GM23338 (cell line): ENCODE data around the gene ARL5C. TPM values are rescaled to one million over a fixed set of nuclear protein-coding genes. Genes with fewer than 3 reads are reported as not detected.
A peak's percentile ranks its signal among the peaks of the same experiment; 100 is the strongest.

ENCODE experiments used
- ATAC-seq: fragments of 200-7000 bp; cut with Tn5 transposase; 3 replicates; pipeline ENCODE4 v1.9.1; 2020
- DNase-seq: peaks from one replicate; pipeline ENCODE4 v3.0.0-alpha.2; 2015; ENCODE audit warnings: low spot score
- H2AFZ ChIP-seq: fragments of 200-600 bp; sonication (generic); 2 replicates; pipeline ENCODE4 v1.8.0; 2016; ENCODE audit warnings: antibody characterized with exemption, mild to moderate bottlenecking, moderate library complexity
- H3F3A ChIP-seq: fragments of 200-600 bp; sonication (generic); replicated peaks from 2 replicates; pipeline ENCODE4 v1.8.0; 2017; ENCODE audit warnings: antibody characterized with exemption, mixed run types, low read depth
- H3K27ac ChIP-seq: fragments of 200-600 bp; sonication (generic); 2 replicates; pipeline ENCODE4 v1.6.1; 2016; ENCODE audit warnings: low read depth
- H3K27me3 ChIP-seq: fragments of 200-600 bp; sonication (generic); 2 replicates; pipeline ENCODE4 v1.8.0; 2016; ENCODE audit warnings: mild to moderate bottlenecking, mixed run types, moderate library complexity; ENCODE audit not compliant: insufficient read depth
- H3K36me3 ChIP-seq: fragments of 200-600 bp; sonication (generic); 2 replicates; pipeline ENCODE4 v1.8.0; 2016; ENCODE audit warnings: mild to moderate bottlenecking; ENCODE audit not compliant: insufficient read depth
- H3K4me1 ChIP-seq: fragments of 200-600 bp; sonication (generic); 2 replicates; pipeline ENCODE4 v1.8.0; 2016; ENCODE audit warnings: mild to moderate bottlenecking, moderate library complexity; ENCODE audit not compliant: insufficient read depth
- H3K4me2 ChIP-seq: fragments of 200-600 bp; sonication (generic); 2 replicates; pipeline ENCODE4 v1.7.1; 2017; ENCODE audit warnings: mixed run types
- H3K4me3 ChIP-seq: fragments of 200-600 bp; sonication (generic); 2 replicates; pipeline ENCODE4 v1.6.1; 2016; ENCODE audit warnings: mixed run types
- H3K79me2 ChIP-seq: fragments of 200-600 bp; sonication (generic); replicated peaks from 2 replicates; pipeline ENCODE4 v1.8.0; 2017; ENCODE audit warnings: mild to moderate bottlenecking; ENCODE audit not compliant: insufficient read depth
- H3K9me2 ChIP-seq: fragments of 200-600 bp; sonication (generic); 2 replicates; pipeline ENCODE4 v1.8.0; 2017; ENCODE audit not compliant: insufficient read depth
- H4K20me1 ChIP-seq: fragments of 200-600 bp; sonication (generic); replicated peaks from 2 replicates; pipeline ENCODE4 v1.8.0; 2017; ENCODE audit warnings: mild to moderate bottlenecking; ENCODE audit not compliant: insufficient read depth
- H3K27ac Mint-ChIP-seq: 2 replicates; pipeline ENCODE4 v1.8.0; 2020; ENCODE audit warnings: inconsistent platforms, mild to moderate bottlenecking, moderate library complexity, mixed read lengths
- H3K27me3 Mint-ChIP-seq: 3 replicates; pipeline ENCODE4 v1.8.0; 2022; ENCODE audit warnings: low read depth, mild to moderate bottlenecking, moderate library complexity, mixed read lengths, inconsistent platforms; ENCODE audit not compliant: insufficient read depth, poor library complexity
- H3K36me3 Mint-ChIP-seq: 3 replicates; pipeline ENCODE4 v1.8.0; 2021; ENCODE audit warnings: low read depth, mild to moderate bottlenecking, inconsistent platforms, moderate library complexity, mixed read lengths
- H3K4me1 Mint-ChIP-seq: 3 replicates; pipeline ENCODE4 v1.8.0; 2020; ENCODE audit warnings: mild to moderate bottlenecking, inconsistent platforms, mixed read lengths
- H3K4me3 Mint-ChIP-seq: 3 replicates; pipeline ENCODE4 v1.8.0; 2021; ENCODE audit warnings: moderate library complexity, mild to moderate bottlenecking, inconsistent platforms, mixed read lengths
- H3K9me3 Mint-ChIP-seq: 3 replicates; pipeline ENCODE4 v1.8.0; 2020; ENCODE audit warnings: moderate library complexity, mild to moderate bottlenecking, inconsistent platforms, mixed read lengths
- CREB1 ChIP-seq: fragments of 250-450 bp; sonication (Bioruptor Pico); IDR thresholded peaks from 2 replicates; pipeline ENCODE4 v1.5.0; 2020; ENCODE audit warnings: low read depth, mild to moderate bottlenecking, moderate library complexity
- NANOG ChIP-seq: IDR thresholded peaks from 2 replicates; pipeline ENCODE4 v1.6.1; 2016; ENCODE audit warnings: antibody characterized with exemption, borderline replicate concordance
- POLR2AphosphoS5 ChIP-seq: IDR thresholded peaks from 2 replicates; pipeline ENCODE4 v1.6.1; 2016; ENCODE audit warnings: antibody characterized with exemption, low read depth
- REST ChIP-seq: IDR thresholded peaks from one replicate; pipeline ENCODE4 v1.6.1; 2018; ENCODE audit warnings: antibody characterized with exemption; ENCODE audit not compliant: unreplicated experiment
- polyA plus RNA-seq: library from polyadenylated mRNA; unstranded; fragments of >200 nt; fragmentation: Nextera tagmentation; extraction: Ambion mirVana; gene quantifications from 2 replicates; pipeline ENCODE4 v1.2.1, GENCODE V29; 2016
- total RNA-seq: library from RNA; depleted of rRNA; stranded (reverse); fragments of >200 nt; shearing (Covaris generic); gene quantifications from 2 replicates; pipeline ENCODE4 v1.2.3, GENCODE V29; 2014
- TF ChIP-seq, protein P1 (sequence below): fragments of 250-450 bp; sonication (Bioruptor Pico); IDR thresholded peaks from 2 replicates; pipeline ENCODE4 v1.5.0; 2020; ENCODE audit warnings: mild to moderate bottlenecking, moderate library complexity
- TF ChIP-seq, protein P2 (sequence below), 2 experiments: fragments of 200-600 bp in 1 of 2; sonication (generic) in 1 of 2; conservative IDR thresholded peaks; 2 replicates each; pipeline versions ENCODE4 v1.5.1 to v1.6.1; 2016 to 2017; ENCODE audit warnings: antibody characterized with exemption in 2 of 2, low read depth in 2 of 2, mild to moderate bottlenecking in 2 of 2, moderate library complexity in 1 of 2

The ARL5C gene
- total and polyA plus RNA-seq, 2 experiments from 2014 or later: not detected

DNA sequence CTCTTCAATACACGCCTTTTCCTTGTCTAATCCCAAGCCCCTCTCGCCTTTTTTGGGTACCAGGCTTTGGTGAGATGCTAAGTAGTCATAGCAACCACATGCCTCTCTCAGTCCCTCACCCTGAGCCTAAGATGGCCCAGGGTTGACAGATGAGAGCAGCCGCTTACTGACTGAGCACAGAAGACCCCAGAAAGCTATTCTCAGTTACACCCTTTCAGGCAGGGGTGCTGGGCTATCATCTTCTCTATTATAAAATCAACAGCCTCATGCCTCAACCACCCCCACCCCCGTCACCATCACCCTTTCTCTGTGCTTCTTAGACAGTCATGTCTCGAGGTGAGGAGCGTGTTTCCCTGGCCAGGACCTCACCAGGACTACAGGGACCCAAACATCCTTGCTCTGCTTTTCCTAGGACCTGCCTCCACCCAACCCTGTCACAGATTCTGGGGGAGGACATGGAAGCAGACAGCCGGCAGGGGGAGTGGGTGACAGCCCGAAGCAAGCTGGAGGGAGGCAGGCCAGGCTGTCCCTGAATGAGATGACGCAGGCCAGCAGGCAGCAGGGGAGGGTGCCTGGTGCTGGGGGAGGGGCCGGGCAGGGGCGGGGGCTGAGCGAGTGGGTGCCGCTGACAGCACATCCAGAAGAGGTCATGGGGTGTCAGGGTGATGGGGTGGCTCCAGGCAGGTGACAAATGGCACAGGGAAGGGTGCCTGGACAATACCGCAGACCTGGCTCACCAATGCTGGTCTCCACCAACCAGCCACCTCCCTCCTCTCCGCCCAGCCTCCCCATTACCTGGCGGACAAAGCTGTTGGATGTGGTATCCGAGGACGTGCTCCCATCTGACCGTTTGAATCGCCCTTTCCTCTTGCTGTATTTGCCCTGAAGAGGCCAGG lies 28.4 kb upstream of the ARL5C start (continued):
- TF ChIP-seq REST (no peak), POLR2AphosphoS5 (no peak), CREB1 (CRISPR knock-in tag) (peak; percentile 32; the same call in 1 of the 2 replicates)

DNA sequence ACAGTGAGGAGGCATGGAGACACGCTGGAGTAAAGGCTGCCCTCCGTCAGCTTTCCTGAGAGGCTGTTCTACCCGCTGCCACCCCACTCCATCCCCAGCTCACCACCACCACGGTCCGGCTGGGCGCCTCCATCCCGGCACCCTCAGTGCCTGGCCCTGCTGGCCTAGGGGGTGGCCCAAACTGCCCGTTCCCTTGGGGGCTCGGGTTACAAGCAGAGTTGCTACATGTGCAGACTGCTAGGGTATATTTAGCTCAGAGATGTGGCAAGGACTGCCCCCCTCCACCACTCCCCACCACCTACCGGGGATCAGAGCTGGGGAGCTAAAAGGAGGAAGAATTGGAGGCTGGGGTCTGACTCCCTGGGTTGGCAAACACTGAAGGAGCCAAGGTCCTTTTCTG lies 27.4 kb upstream of the ARL5C start:
- H3K9me2 ChIP-seq: no peaks in the 10 kb centered on the region
- H3K4me1 ChIP-seq: peaks cover 24% of the 10 kb centered on the region
- ATAC-seq (no peak), DNase-seq (no peak)
- H3K27me3 ChIP-seq: no peaks in the 10 kb centered on the region
- H3K27ac Mint-ChIP-seq: no peak overlapping the region
- H3K4me3 ChIP-seq: no peak overlapping the region
- peaks cover 1% of the 10 kb centered on the region; the same call in 1 of the 2 replicates for H3F3A ChIP-seq
- peaks cover 30% of the 10 kb centered on the region for H3K4me1 Mint-ChIP-seq
- peaks cover 8% of the 10 kb centered on the region for H3K36me3 ChIP-seq
- TF ChIP-seq, protein P1, sequence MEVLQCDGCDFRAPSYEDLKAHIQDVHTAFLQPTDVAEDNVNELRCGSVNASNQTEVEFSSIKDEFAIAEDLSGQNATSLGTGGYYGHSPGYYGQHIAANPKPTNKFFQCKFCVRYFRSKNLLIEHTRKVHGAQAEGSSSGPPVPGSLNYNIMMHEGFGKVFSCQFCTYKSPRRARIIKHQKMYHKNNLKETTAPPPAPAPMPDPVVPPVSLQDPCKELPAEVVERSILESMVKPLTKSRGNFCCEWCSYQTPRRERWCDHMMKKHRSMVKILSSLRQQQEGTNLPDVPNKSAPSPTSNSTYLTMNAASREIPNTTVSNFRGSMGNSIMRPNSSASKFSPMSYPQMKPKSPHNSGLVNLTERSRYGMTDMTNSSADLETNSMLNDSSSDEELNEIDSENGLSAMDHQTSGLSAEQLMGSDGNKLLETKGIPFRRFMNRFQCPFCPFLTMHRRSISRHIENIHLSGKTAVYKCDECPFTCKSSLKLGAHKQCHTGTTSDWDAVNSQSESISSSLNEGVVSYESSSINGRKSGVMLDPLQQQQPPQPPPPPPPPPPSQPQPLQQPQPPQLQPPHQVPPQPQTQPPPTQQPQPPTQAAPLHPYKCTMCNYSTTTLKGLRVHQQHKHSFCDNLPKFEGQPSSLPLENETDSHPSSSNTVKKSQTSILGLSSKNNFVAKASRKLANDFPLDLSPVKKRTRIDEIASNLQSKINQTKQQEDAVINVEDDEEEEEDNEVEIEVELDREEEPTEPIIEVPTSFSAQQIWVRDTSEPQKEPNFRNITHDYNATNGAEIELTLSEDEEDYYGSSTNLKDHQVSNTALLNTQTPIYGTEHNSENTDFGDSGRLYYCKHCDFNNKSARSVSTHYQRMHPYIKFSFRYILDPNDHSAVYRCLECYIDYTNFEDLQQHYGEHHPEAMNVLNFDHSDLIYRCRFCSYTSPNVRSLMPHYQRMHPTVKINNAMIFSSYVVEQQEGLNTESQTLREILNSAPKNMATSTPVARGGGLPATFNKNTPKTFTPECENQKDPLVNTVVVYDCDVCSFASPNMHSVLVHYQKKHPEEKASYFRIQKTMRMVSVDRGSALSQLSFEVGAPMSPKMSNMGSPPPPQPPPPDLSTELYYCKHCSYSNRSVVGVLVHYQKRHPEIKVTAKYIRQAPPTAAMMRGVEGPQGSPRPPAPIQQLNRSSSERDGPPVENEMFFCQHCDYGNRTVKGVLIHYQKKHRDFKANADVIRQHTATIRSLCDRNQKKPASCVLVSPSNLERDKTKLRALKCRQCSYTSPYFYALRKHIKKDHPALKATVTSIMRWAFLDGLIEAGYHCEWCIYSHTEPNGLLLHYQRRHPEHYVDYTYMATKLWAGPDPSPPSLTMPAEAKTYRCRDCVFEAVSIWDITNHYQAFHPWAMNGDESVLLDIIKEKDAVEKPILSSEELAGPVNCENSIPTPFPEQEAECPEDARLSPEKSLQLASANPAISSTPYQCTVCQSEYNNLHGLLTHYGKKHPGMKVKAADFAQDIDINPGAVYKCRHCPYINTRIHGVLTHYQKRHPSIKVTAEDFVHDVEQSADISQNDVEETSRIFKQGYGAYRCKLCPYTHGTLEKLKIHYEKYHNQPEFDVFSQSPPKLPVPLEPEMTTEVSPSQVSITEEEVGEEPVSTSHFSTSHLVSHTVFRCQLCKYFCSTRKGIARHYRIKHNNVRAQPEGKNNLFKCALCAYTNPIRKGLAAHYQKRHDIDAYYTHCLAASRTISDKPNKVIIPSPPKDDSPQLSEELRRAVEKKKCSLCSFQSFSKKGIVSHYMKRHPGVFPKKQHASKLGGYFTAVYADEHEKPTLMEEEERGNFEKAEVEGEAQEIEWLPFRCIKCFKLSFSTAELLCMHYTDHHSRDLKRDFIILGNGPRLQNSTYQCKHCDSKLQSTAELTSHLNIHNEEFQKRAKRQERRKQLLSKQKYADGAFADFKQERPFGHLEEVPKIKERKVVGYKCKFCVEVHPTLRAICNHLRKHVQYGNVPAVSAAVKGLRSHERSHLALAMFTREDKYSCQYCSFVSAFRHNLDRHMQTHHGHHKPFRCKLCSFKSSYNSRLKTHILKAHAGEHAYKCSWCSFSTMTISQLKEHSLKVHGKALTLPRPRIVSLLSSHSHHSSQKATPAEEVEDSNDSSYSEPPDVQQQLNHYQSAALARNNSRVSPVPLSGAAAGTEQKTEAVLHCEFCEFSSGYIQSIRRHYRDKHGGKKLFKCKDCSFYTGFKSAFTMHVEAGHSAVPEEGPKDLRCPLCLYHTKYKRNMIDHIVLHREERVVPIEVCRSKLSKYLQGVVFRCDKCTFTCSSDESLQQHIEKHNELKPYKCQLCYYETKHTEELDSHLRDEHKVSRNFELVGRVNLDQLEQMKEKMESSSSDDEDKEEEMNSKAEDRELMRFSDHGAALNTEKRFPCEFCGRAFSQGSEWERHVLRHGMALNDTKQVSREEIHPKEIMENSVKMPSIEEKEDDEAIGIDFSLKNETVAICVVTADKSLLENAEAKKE (CRISPR knock-in tag): no peak
- TF ChIP-seq REST: no peak
- TF ChIP-seq, protein P2, sequence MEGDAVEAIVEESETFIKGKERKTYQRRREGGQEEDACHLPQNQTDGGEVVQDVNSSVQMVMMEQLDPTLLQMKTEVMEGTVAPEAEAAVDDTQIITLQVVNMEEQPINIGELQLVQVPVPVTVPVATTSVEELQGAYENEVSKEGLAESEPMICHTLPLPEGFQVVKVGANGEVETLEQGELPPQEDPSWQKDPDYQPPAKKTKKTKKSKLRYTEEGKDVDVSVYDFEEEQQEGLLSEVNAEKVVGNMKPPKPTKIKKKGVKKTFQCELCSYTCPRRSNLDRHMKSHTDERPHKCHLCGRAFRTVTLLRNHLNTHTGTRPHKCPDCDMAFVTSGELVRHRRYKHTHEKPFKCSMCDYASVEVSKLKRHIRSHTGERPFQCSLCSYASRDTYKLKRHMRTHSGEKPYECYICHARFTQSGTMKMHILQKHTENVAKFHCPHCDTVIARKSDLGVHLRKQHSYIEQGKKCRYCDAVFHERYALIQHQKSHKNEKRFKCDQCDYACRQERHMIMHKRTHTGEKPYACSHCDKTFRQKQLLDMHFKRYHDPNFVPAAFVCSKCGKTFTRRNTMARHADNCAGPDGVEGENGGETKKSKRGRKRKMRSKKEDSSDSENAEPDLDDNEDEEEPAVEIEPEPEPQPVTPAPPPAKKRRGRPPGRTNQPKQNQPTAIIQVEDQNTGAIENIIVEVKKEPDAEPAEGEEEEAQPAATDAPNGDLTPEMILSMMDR (conservative IDR thresholded peaks at IDR 0.05; ENCODE audit: low read depth in 2 of 2): no peak
- TF ChIP-seq NANOG: no peak
- peaks cover 23% of the 10 kb centered on the region for H3K79me2 ChIP-seq
- no peak overlapping the region for H3K4me3 Mint-ChIP-seq
- H2AFZ ChIP-seq: no peak overlapping the region
- H3K27ac ChIP-seq: no peak overlapping the region
- H3K9me3 Mint-ChIP-seq: no peaks in the 10 kb centered on the region
- H3K27me3 Mint-ChIP-seq: peaks cover 10% of the 10 kb centered on the region
- peaks cover 32% of the 10 kb centered on the region for H3K36me3 Mint-ChIP-seq
- H4K20me1 ChIP-seq: peaks cover 13% of the 10 kb centered on the region
- H3K4me2 ChIP-seq: no peak overlapping the region
